Right lung (tissue), 5 donors: ENCODE measurements around the gene CDT1. TPM values are rescaled to one million over a fixed set of nuclear protein-coding genes. Genes with fewer than 3 reads are reported as not detected.

Experiments
- DNase-seq, 2 donors: peaks; one replicate each; pipeline ENCODE4 v3.0.0-alpha.2; 2013
- polyA plus RNA-seq, 5 donors: library from polyadenylated mRNA; unstranded; fragments of 120-200 nt; gene quantifications; one replicate each; pipeline versions ENCODE4 v1.2.1 to v1.2.3, GENCODE V29; 2013; ENCODE audit warnings: inconsistent platforms in 1 of 5, low replicate concordance in 1 of 5; ENCODE audit not compliant: insufficient read length in 5 of 5, insufficient read depth in 1 of 5

The CDT1 gene
- polyA plus RNA-seq, 5 donors = 11.9 to 17.3 (median 12.9) TPM

DNA sequence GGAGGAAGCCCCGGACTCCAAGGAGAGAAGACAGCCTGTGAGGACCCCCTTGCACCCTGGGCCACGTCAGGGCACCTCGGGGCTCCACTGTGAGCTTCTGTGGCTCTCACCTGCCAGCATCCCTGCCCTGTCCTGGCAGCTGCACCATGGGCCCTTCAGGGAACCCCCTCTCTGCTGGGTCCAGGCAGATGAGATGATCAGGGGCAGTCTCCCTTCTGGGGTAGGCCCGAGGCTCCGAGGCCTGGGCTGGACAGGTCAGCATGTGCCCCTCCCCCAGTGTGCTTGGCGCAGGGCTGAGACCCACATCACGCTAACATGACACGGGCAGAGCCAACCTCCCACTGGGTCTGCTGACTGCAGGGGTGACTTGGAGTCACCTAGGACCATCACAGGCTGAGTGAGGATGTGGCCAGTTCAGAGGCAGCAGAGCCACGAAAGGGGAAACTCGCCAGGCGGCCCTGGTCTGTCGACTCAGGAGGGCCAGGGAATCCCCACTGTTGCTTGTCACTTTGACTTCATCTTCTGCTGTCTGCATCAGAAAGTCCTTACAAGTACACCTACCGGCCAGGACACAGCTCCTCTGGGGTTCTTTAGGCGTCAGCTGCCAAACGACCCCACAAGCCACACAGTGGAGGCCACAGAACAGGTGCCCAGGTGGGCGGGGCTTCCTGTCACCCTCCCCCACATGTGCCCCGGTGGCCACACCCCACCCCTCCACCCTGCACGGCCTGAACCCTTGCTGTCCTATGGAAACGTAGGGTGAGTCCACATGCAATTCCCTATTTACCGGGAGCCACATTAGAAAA lies 50.9 kb downstream of the CDT1 start:
- no peak for DNase-seq

DNA sequence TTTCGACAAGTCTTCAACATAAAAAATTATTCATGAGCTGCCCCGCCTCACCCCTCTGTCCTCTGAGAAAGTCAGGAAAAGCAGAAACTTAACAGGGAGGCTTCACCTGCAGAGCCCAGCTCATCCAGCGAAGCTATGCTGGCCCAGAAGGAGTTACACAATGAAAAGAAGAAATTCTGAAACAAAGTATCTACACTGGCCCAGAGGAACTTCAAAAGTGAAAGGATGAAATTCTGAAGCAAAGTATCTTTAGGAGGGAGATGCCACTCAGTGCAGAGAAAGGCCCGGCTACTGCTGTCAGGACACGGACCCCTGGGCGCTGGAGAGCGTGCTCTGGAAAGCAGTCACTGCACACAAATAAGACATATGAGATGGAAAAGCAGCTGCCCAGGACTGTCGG lies 51.6 kb downstream of the CDT1 start:
- DNase-seq = no peak

- no peak for DNase-seq
Observed at GRCh38 chr16:88855736-88856121, 52.1 kb downstream of the CDT1 start.

- no peak for DNase-seq
Observed at GRCh38 chr16:88856122-88856827, 52.7 kb downstream of the CDT1 start.

DNA sequence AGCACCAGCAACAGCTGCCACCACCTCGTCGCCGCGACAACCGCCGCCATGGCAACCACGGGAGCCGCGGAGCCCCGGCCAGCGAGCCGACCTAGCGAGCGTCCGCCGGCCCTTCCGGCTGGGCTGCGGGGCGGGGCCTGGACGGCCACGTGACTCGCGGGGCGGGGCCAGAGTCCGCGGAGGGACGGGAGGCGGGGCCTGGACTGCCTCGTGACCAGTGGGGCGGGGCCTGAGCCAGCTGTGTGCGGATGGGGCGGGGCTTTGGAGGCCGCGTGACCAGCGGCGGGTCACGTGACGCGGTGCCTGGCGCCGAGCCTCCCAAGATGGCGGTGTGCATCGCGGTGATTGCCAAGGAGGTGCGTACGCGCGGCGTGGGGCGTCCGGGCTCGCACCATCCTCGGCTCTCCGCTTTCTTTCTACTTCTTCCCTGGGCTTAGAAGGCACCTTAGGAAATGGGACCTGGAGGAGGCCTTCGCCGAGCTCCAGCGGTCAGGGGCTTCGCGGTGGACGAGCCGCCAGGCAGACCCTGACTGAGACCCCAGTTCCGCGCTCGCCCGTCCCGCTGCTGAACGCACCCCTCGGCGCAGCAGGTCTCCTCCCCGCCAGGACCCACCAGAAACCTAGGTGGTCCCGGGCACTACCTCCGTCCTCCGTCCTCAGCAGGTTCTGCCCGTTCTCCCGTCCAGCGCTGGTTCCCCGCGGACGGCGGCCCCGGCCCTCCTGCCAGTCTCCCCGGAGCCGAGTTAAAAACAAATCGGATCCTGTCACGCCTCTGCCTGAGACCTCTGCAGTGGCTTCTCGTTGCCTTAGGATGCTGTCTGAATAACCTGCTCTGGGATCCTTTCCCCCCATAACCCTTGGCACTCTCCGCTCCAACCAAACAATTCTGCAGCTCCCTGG lies 53.5 kb downstream of the CDT1 start, which contains the start of the genes GALNS and TRAPPC2L:
GALNS (minus strand) TSS at position 120 of the 900 bp plus-strand sequence; CDS start at position 50, 70 bp downstream.
TRAPPC2L (plus strand) TSS at position 300 of the 900 bp plus-strand sequence; CDS start at position 324, 24 bp downstream.
- DNase-seq = peak; percentile 96 to 97

DNA sequence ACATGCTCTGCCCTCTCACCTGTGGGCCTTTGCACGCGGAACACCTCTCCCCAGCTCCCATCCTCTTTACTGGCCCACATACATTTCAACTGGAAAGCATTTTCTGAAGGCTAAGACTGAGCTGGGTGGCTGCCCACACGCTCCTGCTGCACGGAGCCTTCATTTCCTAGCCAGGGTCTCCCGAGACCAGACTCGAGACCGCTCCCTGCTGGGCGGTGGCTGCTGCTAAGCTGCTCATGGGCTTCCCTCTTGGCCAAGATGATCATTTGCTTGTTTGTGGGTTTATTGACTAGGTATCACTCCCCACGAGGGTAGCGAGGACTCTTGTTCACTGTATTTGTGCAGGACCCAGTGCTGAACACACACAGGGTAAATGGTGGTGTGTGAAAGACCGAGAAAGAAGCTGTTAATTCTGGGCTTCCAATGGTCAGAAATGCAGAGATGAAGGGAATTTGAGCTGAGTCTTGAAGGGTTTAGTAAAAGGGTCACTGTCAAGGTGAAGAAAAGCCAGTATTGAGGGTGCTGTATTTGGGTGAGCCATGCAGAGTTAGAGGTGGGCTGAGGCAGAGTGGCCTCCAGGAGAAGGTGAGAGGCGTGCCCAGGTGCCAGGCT lies 54.2 kb downstream of the CDT1 start:
- peak; percentile 55 to 65 for DNase-seq

Other genes starting within 250 kb of the CDT1 start
- 10 to 100 TPM; 31.0 to 47.2 (median 38.7) TPM for gene ZC3H18, start 233.4 kb upstream of the CDT1 start, polyA plus RNA-seq
- gene IL17C, start 165.2 kb upstream of the CDT1 start, polyA plus RNA-seq = under 1 TPM in 1 of 5 donors, not detected in 4; 0.10 TPM
- gene CYBA, start 152.7 kb upstream of the CDT1 start, polyA plus RNA-seq = 100 to 1,000 TPM in 1 of 5 donors, 10 to 100 TPM in 4; 47.8 to 149 (median 69.4) TPM
- 10 to 100 TPM; 21.2 to 52.9 (median 28.6) TPM for gene MVD, start 140.7 kb upstream of the CDT1 start, polyA plus RNA-seq
- gene SNAI3, start 117.3 kb upstream of the CDT1 start, polyA plus RNA-seq = 1 to 10 TPM in 4 of 5 donors, under 1 TPM in 1; 0.84 to 2.4 (median 1.4) TPM
- 10 to 100 TPM; 12.1 to 22.1 (median 14.0) TPM for gene RNF166, start 97.4 kb upstream of the CDT1 start, polyA plus RNA-seq
- gene CTU2, start 97.3 kb upstream of the CDT1 start, polyA plus RNA-seq = 10 to 100 TPM in 3 of 5 donors, 1 to 10 TPM in 2; 7.9 to 19.2 (median 13.4) TPM
- 100 to 1,000 TPM in 1 of 5 donors, 10 to 100 TPM in 4; 54.1 to 115 (median 76.2) TPM for gene PIEZO1, start 18.6 kb upstream of the CDT1 start, polyA plus RNA-seq
- 100 to 1,000 TPM in 1 of 5 donors, 10 to 100 TPM in 4; 63.4 to 131 (median 73.6) TPM for gene APRT, start 8.1 kb downstream of the CDT1 start, polyA plus RNA-seq
- 10 to 100 TPM; 19.8 to 33.1 (median 26.7) TPM for gene GALNS, start 53.2 kb downstream of the CDT1 start, polyA plus RNA-seq
- 10 to 100 TPM; 69.2 to 88.7 (median 75.5) TPM for gene TRAPPC2L, start 53.3 kb downstream of the CDT1 start, polyA plus RNA-seq
- under 1 TPM in 2 of 5 donors, not detected in 3; 0.13 to 0.25 TPM for gene PABPN1L, start 62.9 kb downstream of the CDT1 start, polyA plus RNA-seq
- 1 to 10 TPM; 3.6 to 9.0 (median 5.6) TPM for gene CBFA2T3, start 173.4 kb downstream of the CDT1 start, polyA plus RNA-seq